ENCODE results near the gene KIAA0825.

GRCh38 chr5:94212476-94212875 lies 405.9 kb downstream of the KIAA0825 start:
- TF ChIP-seq, protein P1, sequence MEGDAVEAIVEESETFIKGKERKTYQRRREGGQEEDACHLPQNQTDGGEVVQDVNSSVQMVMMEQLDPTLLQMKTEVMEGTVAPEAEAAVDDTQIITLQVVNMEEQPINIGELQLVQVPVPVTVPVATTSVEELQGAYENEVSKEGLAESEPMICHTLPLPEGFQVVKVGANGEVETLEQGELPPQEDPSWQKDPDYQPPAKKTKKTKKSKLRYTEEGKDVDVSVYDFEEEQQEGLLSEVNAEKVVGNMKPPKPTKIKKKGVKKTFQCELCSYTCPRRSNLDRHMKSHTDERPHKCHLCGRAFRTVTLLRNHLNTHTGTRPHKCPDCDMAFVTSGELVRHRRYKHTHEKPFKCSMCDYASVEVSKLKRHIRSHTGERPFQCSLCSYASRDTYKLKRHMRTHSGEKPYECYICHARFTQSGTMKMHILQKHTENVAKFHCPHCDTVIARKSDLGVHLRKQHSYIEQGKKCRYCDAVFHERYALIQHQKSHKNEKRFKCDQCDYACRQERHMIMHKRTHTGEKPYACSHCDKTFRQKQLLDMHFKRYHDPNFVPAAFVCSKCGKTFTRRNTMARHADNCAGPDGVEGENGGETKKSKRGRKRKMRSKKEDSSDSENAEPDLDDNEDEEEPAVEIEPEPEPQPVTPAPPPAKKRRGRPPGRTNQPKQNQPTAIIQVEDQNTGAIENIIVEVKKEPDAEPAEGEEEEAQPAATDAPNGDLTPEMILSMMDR (IDR thresholded peaks at IDR 0.05; ENCODE audit: low read depth, low read length), result no peak
- TF ChIP-seq, protein P2, sequence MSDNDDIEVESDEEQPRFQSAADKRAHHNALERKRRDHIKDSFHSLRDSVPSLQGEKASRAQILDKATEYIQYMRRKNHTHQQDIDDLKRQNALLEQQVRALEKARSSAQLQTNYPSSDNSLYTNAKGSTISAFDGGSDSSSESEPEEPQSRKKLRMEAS (IDR thresholded peaks at IDR 0.05; ENCODE audit: low read depth, low read length), result no peak
- TF ChIP-seq POLR2A (IDR thresholded peaks at IDR 0.05; ENCODE audit: extremely low read depth, insufficient read length), result no peak
